ENCODE results near the gene PRKCZ. TPM values are rescaled to one million over a fixed set of nuclear protein-coding genes. Genes with fewer than 3 reads are reported as not detected.

The PRKCZ gene
- total and polyA plus RNA-seq, 9 of the 15 experiments (the other 6 are each of a cell fraction or from before 2014, with no cell fraction given): 0.07 to 3.1 (median 1.3) TPM

DNA sequence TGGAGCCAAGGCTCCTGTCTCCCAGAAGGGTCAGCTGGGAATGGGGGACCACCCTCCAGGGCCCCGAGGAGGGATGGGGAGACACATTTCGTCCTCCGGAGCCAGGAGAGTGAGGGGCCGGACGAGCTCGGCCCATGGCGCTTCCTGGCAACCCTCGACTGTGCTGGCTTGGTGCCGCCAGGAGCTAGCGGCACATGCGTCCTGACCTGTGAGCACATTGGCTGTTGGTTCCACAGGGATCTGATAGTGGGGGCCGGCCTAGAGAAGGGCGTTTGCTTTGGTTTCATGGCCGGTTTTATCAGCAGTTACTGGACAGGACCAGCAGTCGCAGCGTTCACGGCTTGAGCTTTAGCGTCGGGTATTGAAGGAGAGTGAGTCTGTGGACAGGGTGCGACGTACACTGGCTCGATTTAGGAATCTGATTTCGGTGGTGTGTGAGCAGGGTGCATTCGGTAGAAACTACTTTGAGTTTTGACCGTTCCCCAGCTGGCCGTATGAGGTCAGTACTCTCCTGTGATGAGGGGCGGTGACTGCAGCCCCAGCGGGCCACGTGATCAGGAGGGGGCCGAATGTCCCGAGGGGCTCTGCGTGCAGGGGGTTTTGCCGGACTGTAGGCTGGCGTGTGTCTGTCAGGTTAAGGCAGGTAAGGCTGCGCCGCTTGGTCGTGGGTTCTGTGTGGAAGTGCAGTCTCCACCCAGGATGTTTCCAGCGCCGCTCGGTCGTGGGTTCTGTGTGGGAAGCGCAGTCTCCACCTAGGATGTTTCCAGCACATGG is 125.7 kb downstream of the PRKCZ start (continued):
- TF ChIP-seq KLF10 (CRISPR knock-in tag; IDR thresholded peaks at IDR 0.05): no peak
- TF ChIP-seq, protein P1, sequence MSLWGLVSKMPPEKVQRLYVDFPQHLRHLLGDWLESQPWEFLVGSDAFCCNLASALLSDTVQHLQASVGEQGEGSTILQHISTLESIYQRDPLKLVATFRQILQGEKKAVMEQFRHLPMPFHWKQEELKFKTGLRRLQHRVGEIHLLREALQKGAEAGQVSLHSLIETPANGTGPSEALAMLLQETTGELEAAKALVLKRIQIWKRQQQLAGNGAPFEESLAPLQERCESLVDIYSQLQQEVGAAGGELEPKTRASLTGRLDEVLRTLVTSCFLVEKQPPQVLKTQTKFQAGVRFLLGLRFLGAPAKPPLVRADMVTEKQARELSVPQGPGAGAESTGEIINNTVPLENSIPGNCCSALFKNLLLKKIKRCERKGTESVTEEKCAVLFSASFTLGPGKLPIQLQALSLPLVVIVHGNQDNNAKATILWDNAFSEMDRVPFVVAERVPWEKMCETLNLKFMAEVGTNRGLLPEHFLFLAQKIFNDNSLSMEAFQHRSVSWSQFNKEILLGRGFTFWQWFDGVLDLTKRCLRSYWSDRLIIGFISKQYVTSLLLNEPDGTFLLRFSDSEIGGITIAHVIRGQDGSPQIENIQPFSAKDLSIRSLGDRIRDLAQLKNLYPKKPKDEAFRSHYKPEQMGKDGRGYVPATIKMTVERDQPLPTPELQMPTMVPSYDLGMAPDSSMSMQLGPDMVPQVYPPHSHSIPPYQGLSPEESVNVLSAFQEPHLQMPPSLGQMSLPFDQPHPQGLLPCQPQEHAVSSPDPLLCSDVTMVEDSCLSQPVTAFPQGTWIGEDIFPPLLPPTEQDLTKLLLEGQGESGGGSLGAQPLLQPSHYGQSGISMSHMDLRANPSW (CRISPR knock-in tag; IDR thresholded peaks at IDR 0.05): peak; percentile 90; the same call in 1 of the 2 replicates
- TF ChIP-seq ZNF444 (CRISPR knock-in tag; IDR thresholded peaks at IDR 0.05): no peak
- TF ChIP-seq KLF13 (tag; IDR thresholded peaks at IDR 0.05; ENCODE audit: borderline replicate concordance, low read depth): peak; percentile 59; the same call in 1 of the 2 replicates
- TF ChIP-seq CEBPG (CRISPR knock-in tag; IDR thresholded peaks at IDR 0.05): no peak
- TF ChIP-seq CEBPG (tag; conservative IDR thresholded peaks at IDR 0.05 in 1 of 2, IDR thresholded peaks at IDR 0.05 in 1 of 2): no peak
- no peak for TF ChIP-seq ZNF174 (CRISPR knock-in tag; IDR thresholded peaks at IDR 0.05)
- no peak; the same call in 1 of the 2 replicates for TF ChIP-seq CBX1 (IDR thresholded peaks at IDR 0.05; ENCODE audit: low read depth)
- TF ChIP-seq U2AF2 (optimal IDR thresholded peaks at IDR 0.05; ENCODE audit: low read depth, low read length): no peak
- TF ChIP-seq SREBF1 (IDR thresholded peaks at IDR 0.05; ENCODE audit: borderline replicate concordance, low read depth, low read length): no peak
- TF ChIP-seq NCOA1 (IDR thresholded peaks at IDR 0.05; ENCODE audit: low read depth): peak; percentile 23; the same call in 1 of the 2 replicates
- no peak for TF ChIP-seq ARID2 (IDR thresholded peaks at IDR 0.05)
- TF ChIP-seq TCF7L2 (IDR thresholded peaks at IDR 0.05; ENCODE audit: low read depth, low read length): no peak
- peak; percentile 50 for TF ChIP-seq POLR2B (IDR thresholded peaks at IDR 0.05; ENCODE audit: low read depth, partially characterized antibody)
- 0 out of 2 replicates have a peak, but pooled peaks have one; percentile 39 for TF ChIP-seq MYBL2 (IDR thresholded peaks at IDR 0.05; ENCODE audit: low read depth)
- no peak for TF ChIP-seq MYBL2 (CRISPR knock-in tag; IDR thresholded peaks at IDR 0.05; ENCODE audit: borderline replicate concordance)
- TF ChIP-seq ZNF184 (CRISPR knock-in tag; IDR thresholded peaks at IDR 0.05): no peak
- TF ChIP-seq THAP7 (CRISPR knock-in tag; IDR thresholded peaks at IDR 0.05): no peak
- no peak for TF ChIP-seq ZNF347 (CRISPR knock-in tag; IDR thresholded peaks at IDR 0.05; ENCODE audit: low read depth)
- TF ChIP-seq CCNT2 (IDR thresholded peaks at IDR 0.05; ENCODE audit: borderline replicate concordance, extremely low read depth, insufficient read length, low read depth, low read length): no peak
- no peak; the same call in 1 of the 2 replicates for TF ChIP-seq CBX5 (IDR thresholded peaks at IDR 0.05; ENCODE audit: borderline replicate concordance, low read depth)
- TF ChIP-seq, protein P2, sequence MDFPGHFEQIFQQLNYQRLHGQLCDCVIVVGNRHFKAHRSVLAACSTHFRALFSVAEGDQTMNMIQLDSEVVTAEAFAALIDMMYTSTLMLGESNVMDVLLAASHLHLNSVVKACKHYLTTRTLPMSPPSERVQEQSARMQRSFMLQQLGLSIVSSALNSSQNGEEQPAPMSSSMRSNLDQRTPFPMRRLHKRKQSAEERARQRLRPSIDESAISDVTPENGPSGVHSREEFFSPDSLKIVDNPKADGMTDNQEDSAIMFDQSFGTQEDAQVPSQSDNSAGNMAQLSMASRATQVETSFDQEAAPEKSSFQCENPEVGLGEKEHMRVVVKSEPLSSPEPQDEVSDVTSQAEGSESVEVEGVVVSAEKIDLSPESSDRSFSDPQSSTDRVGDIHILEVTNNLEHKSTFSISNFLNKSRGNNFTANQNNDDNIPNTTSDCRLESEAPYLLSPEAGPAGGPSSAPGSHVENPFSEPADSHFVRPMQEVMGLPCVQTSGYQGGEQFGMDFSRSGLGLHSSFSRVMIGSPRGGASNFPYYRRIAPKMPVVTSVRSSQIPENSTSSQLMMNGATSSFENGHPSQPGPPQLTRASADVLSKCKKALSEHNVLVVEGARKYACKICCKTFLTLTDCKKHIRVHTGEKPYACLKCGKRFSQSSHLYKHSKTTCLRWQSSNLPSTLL (IDR thresholded peaks at IDR 0.05): no peak
- TF ChIP-seq YY1 (IDR thresholded peaks at IDR 0.05; ENCODE audit: borderline replicate concordance in 1 of 3, control insufficient read depth in 1 of 3, extremely low read depth in 1 of 3, insufficient read depth in 3 of 3, insufficient read length in 1 of 3, insufficient replicate concordance in 2 of 3, low read depth in 1 of 3, low read length in 2 of 3): peak in 1 of 3 experiments; percentile 63
